HepG2 (cell line): Measurements from ENCODE around the gene CDK2. TPM values are rescaled to one million over a fixed set of nuclear protein-coding genes. Genes with fewer than 3 reads are reported as not detected.

ENCODE experiments used
- AKAP8 ChIP-seq: sonication (generic); formaldehyde crosslinking; IDR thresholded peaks from 2 replicates; pipeline ENCODE4 v1.5.1; 2020; ENCODE audit warnings: mild to moderate bottlenecking, missing genetic modification reagents
- ETV5 ChIP-seq: IDR thresholded peaks from 2 replicates; pipeline ENCODE4 v1.6.1; 2018; ENCODE audit warnings: missing biosample characterization, missing genetic modification reagents, inconsistent platforms, borderline replicate concordance
- HES4 ChIP-seq: sonication (generic); formaldehyde crosslinking; IDR thresholded peaks from 2 replicates; pipeline ENCODE4 v1.9.0; 2021; ENCODE audit warnings: mild to moderate bottlenecking, missing genetic modification reagents, borderline replicate concordance
- HOXD1 ChIP-seq: sonication (generic); formaldehyde crosslinking; IDR thresholded peaks from 2 replicates; pipeline ENCODE4 v1.5.0; 2020; ENCODE audit warnings: missing genetic modification reagents
- JUND ChIP-seq: sonication (generic); formaldehyde crosslinking; IDR thresholded peaks from 2 replicates; pipeline ENCODE4 v1.8.0; 2022; ENCODE audit warnings: mild to moderate bottlenecking, missing genetic modification reagents
- MAFK ChIP-seq, 2 experiments: IDR thresholded peaks in 1 of 2; conservative IDR thresholded peaks in 1 of 2; 2 replicates each; pipeline ENCODE4 v1.6.1; 2011; ENCODE audit warnings: improper control_type of control experiment in 2 of 2, low read length in 2 of 2
- MEIS1 ChIP-seq: sonication (generic); formaldehyde crosslinking; IDR thresholded peaks from 2 replicates; pipeline ENCODE4 v1.9.0; 2021; ENCODE audit warnings: mild to moderate bottlenecking, missing genetic modification reagents, moderate library complexity, borderline replicate concordance
- MXD3 ChIP-seq: IDR thresholded peaks from 2 replicates; pipeline ENCODE4 v1.6.1; 2016; ENCODE audit warnings: mild to moderate bottlenecking, missing biosample characterization, missing genetic modification reagents
- POLR2A ChIP-seq, 2 experiments: IDR thresholded peaks; 2 replicates each; pipeline ENCODE4 v1.6.1; 2011; ENCODE audit warnings: low read depth in 2 of 2, low read length in 2 of 2, mild to moderate bottlenecking in 1 of 2, moderate library complexity in 1 of 2; ENCODE audit not compliant: insufficient read depth in 1 of 2
- POLR2AphosphoS2 ChIP-seq: IDR thresholded peaks from 2 replicates; pipeline ENCODE4 v1.6.1; 2011; ENCODE audit warnings: low read depth, low read length, improper control_type of control experiment
- SIN3A ChIP-seq: IDR thresholded peaks from 2 replicates; pipeline ENCODE4 v1.6.1; 2011; ENCODE audit warnings: low read depth, mild to moderate bottlenecking, control low read depth, low read length, borderline replicate concordance
- SIX4 ChIP-seq: sonication (generic); formaldehyde crosslinking; IDR thresholded peaks from 2 replicates; pipeline ENCODE4 v1.4.0; 2020; ENCODE audit warnings: missing genetic modification reagents
- SNAPC5 ChIP-seq: sonication (generic); formaldehyde crosslinking; IDR thresholded peaks from 2 replicates; pipeline ENCODE4 v1.8.1; 2023; ENCODE audit warnings: mild to moderate bottlenecking, missing genetic modification reagents, borderline replicate concordance
- SOX13 ChIP-seq, 3 experiments: fragments of 450-650 bp in 1 of 3; sonication (generic) in 1 of 3; formaldehyde crosslinking in 1 of 3; IDR thresholded peaks in 2 of 3; conservative IDR thresholded peaks in 1 of 3; 2 replicates each; pipeline versions ENCODE4 v1.5.0 to v1.6.1; 2016 to 2020; ENCODE audit warnings: antibody characterized with exemption in 1 of 3, mild to moderate bottlenecking in 1 of 3, missing compliant biosample characterization in 1 of 3, missing genetic modification reagents in 1 of 3, moderate library complexity in 1 of 3
- TARDBP ChIP-seq: sonication (generic); formaldehyde crosslinking; IDR thresholded peaks from 2 replicates; pipeline ENCODE4 v1.8.0; 2022; ENCODE audit warnings: mild to moderate bottlenecking, missing genetic modification reagents
- TRIM22 ChIP-seq: fragments of 450-650 bp; IDR thresholded peaks from 2 replicates; pipeline ENCODE4 v1.6.1; 2017
- ZBTB46 ChIP-seq: sonication (generic); formaldehyde crosslinking; IDR thresholded peaks from 2 replicates; pipeline ENCODE4 v1.4.0; 2020; ENCODE audit warnings: mild to moderate bottlenecking, missing genetic modification reagents, borderline replicate concordance
- ZFAT ChIP-seq: sonication (generic); formaldehyde crosslinking; conservative IDR thresholded peaks from 2 replicates; pipeline ENCODE4 v1.8.1; 2023; ENCODE audit warnings: missing genetic modification reagents, inconsistent platforms
- ZKSCAN1 ChIP-seq: fragments of 150-350 bp; IDR thresholded peaks from 2 replicates; pipeline ENCODE4 v1.6.1; 2014; ENCODE audit warnings: low read length
- ZNF230 ChIP-seq: sonication (generic); formaldehyde crosslinking; IDR thresholded peaks from 2 replicates; pipeline ENCODE4 v1.4.0; 2020; ENCODE audit warnings: mild to moderate bottlenecking, missing genetic modification reagents
- ZNF280B ChIP-seq: sonication (generic); formaldehyde crosslinking; IDR thresholded peaks from 2 replicates; pipeline ENCODE4 v1.5.0; 2020; ENCODE audit warnings: missing genetic modification reagents, mild to moderate bottlenecking, borderline replicate concordance
- ZNF572 ChIP-seq: sonication (generic); formaldehyde crosslinking; IDR thresholded peaks from 2 replicates; pipeline ENCODE4 v1.5.1; 2020; ENCODE audit warnings: mild to moderate bottlenecking, missing genetic modification reagents
- ZSCAN25 ChIP-seq: sonication (generic); formaldehyde crosslinking; IDR thresholded peaks from 2 replicates; pipeline ENCODE4 v1.8.0; 2022; ENCODE audit warnings: mild to moderate bottlenecking, missing genetic modification reagents
- ZSCAN5A ChIP-seq: sonication (generic); formaldehyde crosslinking; IDR thresholded peaks from 2 replicates; pipeline ENCODE4 v1.8.0; 2022; ENCODE audit warnings: mild to moderate bottlenecking, missing genetic modification reagents, borderline replicate concordance
- polyA plus RNA-seq, 8 experiments: library from polyadenylated mRNA; depleted of rRNA in 3 of 8; stranded (reverse) in 7 of 8; unstranded in 1 of 8; fragments of >200 nt; fragmentation: Illumina TruSeq in 4 of 8; extraction: Trizol in 4 of 8; gene quantifications; 2 replicates each; pipeline versions ENCODE4 v1.2.1 to v1.2.3, GENCODE V29; 2011 to 2016; ENCODE audit warnings: low read depth in 4 of 8, missing spikeins in 1 of 8, mixed read lengths in 1 of 8; ENCODE audit not compliant: insufficient read depth in 1 of 8
- total RNA-seq, 5 experiments: library from RNA; depleted of rRNA; stranded (reverse); fragments of >200 nt; fragmentation: Illumina TruSeq; extraction: Trizol; gene quantifications; 2 replicates each; pipeline ENCODE4 v1.2.3, GENCODE V29; 2016; ENCODE audit warnings: low read depth in 1 of 5

CDK2 gene
- total and polyA plus RNA-seq, 2 of the 13 experiments (the other 11 are each of a cell fraction or from before 2014, with no cell fraction given), result 47.5 to 52.6 TPM

- TF ChIP-seq JUND (CRISPR knock-in tag) (no peak), ZNF572 (0 out of 2 replicates have a peak, but pooled peaks have one; percentile 9), ZFAT (CRISPR knock-in tag) (0 out of 2 replicates have a peak, but pooled peaks have one; percentile 22), ZNF280B (CRISPR knock-in tag) (peak; percentile 7; the same call in 1 of the 2 replicates), HOXD1 (no peak), ZSCAN5A (no peak), ZNF230 (no peak), ETV5 (CRISPR knock-in tag) (no peak), ZKSCAN1 (no peak), HES4 (CRISPR knock-in tag) (peak; percentile 55; the same call in 1 of the 2 replicates), MXD3 (CRISPR knock-in tag) (peak; percentile 11; the same call in 1 of the 2 replicates), SIX4 (no peak), TARDBP (CRISPR knock-in tag) (no peak), AKAP8 (no peak), POLR2A (IDR thresholded peaks at IDR 0.05; ENCODE audit: insufficient read depth in 1 of 2, low read depth in 2 of 2, low read length in 2 of 2) (no peak), ZBTB46 (CRISPR knock-in tag) (no peak), SIN3A (peak; percentile 9; the same call in 1 of the 2 replicates), POLR2AphosphoS2 (no peak), MAFK (conservative IDR thresholded peaks at IDR 0.05 in 1 of 2, IDR thresholded peaks at IDR 0.05 in 1 of 2; ENCODE audit: low read length in 2 of 2) (no peak), SNAPC5 (CRISPR knock-in tag) (no peak), SOX13 (IDR thresholded peaks at IDR 0.05) (no peak), SOX13 (CRISPR knock-in tag; conservative IDR thresholded peaks at IDR 0.05 in 1 of 2, IDR thresholded peaks at IDR 0.05 in 1 of 2) (no peak), ZSCAN25 (no peak), TRIM22 (no peak), MEIS1 (no peak)
Measured at GRCh38 chr12:55974308-55974730, 7.7 kb downstream of the CDK2 start (continued).
